GM18858 (cell line): ENCODE data around the gene BRD3.
"Not testable (repeated sequence)": the region's sequence is repeated elsewhere in the genome, so short reads cannot be mapped to it uniquely, and the experiment has no call there.

Source experiments
- ATAC-seq: cut with Tn5 transposase; IDR thresholded peaks from one replicate; pipeline ENCODE4 v1.9.1; 2021; ENCODE audit not compliant: unreplicated experiment

The BRD3 gene

GRCh38 chr9:133993635-133994253 is 74.1 kb downstream of the BRD3 start:
- ATAC-seq: no peak

- ATAC-seq: peak; percentile 30
Observed at GRCh38 chr9:133992780-133993634, 74.8 kb downstream of the BRD3 start.

- ATAC-seq: peak; percentile 39
Observed at GRCh38 chr9:133991964-133992779, 75.7 kb downstream of the BRD3 start, which contains the start of gene VAV2. Gene VAV2, minus strand, starts transcription at chr9:133992324. Its CDS starts 46 bp downstream, at chr9:133992278.

- ATAC-seq: no peak
Observed at GRCh38 chr9:133991214-133991921, 76.5 kb downstream of the BRD3 start.

- ATAC-seq: no peak
Observed at GRCh38 chr9:133990366-133991213, 77.2 kb downstream of the BRD3 start.

- no peak for ATAC-seq
Observed at GRCh38 chr9:133989625-133990365, 78.0 kb downstream of the BRD3 start.

- ATAC-seq: not testable (repeated sequence)
Observed at GRCh38 chr9:133988771-133989170, 79.1 kb downstream of the BRD3 start.

- ATAC-seq: no peak
Observed at GRCh38 chr9:133987946-133988665, 79.7 kb downstream of the BRD3 start.

- no peak for ATAC-seq
Observed at GRCh38 chr9:133987446-133987788, 80.4 kb downstream of the BRD3 start.

GRCh38 chr9:133986774-133987445 is 80.9 kb downstream of the BRD3 start:
- no peak for ATAC-seq

GRCh38 chr9:133986061-133986460 is 81.8 kb downstream of the BRD3 start:
- no peak for ATAC-seq

GRCh38 chr9:133982971-133983720 is 84.7 kb downstream of the BRD3 start:
- ATAC-seq: no peak

- no peak for ATAC-seq
Observed at GRCh38 chr9:133981958-133982681, 85.7 kb downstream of the BRD3 start.

- ATAC-seq: no peak
Observed at GRCh38 chr9:133981589-133981957, 86.3 kb downstream of the BRD3 start.

GRCh38 chr9:133980864-133981588 is 86.8 kb downstream of the BRD3 start:
- no peak for ATAC-seq
